ENCODE results near the gene ISOC1. TPM values are rescaled to one million over a fixed set of nuclear protein-coding genes. Genes with fewer than 3 reads are reported as not detected.

ISOC1 gene
- total and polyA plus RNA-seq, 2 of the 13 experiments (the other 11 are each of a cell fraction or from before 2014, with no cell fraction given), result 25.7 to 51.3 TPM

- POLR2A ChIA-PET, result no interaction called here
- TF ChIP-seq FIP1L1 (IDR thresholded peaks at IDR 0.05; ENCODE audit: borderline replicate concordance, insufficient read depth, low read depth, low read length), result no peak
- TF ChIP-seq, protein P1, sequence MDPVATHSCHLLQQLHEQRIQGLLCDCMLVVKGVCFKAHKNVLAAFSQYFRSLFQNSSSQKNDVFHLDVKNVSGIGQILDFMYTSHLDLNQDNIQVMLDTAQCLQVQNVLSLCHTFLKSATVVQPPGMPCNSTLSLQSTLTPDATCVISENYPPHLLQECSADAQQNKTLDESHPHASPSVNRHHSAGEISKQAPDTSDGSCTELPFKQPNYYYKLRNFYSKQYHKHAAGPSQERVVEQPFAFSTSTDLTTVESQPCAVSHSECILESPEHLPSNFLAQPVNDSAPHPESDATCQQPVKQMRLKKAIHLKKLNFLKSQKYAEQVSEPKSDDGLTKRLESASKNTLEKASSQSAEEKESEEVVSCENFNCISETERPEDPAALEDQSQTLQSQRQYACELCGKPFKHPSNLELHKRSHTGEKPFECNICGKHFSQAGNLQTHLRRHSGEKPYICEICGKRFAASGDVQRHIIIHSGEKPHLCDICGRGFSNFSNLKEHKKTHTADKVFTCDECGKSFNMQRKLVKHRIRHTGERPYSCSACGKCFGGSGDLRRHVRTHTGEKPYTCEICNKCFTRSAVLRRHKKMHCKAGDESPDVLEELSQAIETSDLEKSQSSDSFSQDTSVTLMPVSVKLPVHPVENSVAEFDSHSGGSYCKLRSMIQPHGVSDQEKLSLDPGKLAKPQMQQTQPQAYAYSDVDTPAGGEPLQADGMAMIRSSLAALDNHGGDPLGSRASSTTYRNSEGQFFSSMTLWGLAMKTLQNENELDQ (CRISPR knock-in tag; IDR thresholded peaks at IDR 0.05; ENCODE audit: borderline replicate concordance), result no peak
- TF ChIP-seq STAG1 (CRISPR knock-in tag; IDR thresholded peaks at IDR 0.05), result no peak
- TF ChIP-seq, protein P2, sequence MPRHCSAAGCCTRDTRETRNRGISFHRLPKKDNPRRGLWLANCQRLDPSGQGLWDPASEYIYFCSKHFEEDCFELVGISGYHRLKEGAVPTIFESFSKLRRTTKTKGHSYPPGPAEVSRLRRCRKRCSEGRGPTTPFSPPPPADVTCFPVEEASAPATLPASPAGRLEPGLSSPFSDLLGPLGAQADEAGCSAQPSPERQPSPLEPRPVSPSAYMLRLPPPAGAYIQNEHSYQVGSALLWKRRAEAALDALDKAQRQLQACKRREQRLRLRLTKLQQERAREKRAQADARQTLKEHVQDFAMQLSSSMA (CRISPR knock-in tag; IDR thresholded peaks at IDR 0.05), result no peak
- TF ChIP-seq, protein P3, sequence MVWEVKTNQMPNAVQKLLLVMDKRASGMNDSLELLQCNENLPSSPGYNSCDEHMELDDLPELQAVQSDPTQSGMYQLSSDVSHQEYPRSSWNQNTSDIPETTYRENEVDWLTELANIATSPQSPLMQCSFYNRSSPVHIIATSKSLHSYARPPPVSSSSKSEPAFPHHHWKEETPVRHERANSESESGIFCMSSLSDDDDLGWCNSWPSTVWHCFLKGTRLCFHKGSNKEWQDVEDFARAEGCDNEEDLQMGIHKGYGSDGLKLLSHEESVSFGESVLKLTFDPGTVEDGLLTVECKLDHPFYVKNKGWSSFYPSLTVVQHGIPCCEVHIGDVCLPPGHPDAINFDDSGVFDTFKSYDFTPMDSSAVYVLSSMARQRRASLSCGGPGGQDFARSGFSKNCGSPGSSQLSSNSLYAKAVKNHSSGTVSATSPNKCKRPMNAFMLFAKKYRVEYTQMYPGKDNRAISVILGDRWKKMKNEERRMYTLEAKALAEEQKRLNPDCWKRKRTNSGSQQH (CRISPR knock-in tag; IDR thresholded peaks at IDR 0.05; ENCODE audit: low read depth), result no peak
- no peak for TF ChIP-seq ZNF737 (CRISPR knock-in tag; IDR thresholded peaks at IDR 0.05; ENCODE audit: borderline replicate concordance)
- TF ChIP-seq ZBTB33 (CRISPR knock-in tag; IDR thresholded peaks at IDR 0.05), result no peak
- TF ChIP-seq RAD21 (CRISPR knock-in tag; IDR thresholded peaks at IDR 0.05), result no peak
- TF ChIP-seq ZUFSP (CRISPR knock-in tag; IDR thresholded peaks at IDR 0.05; ENCODE audit: borderline replicate concordance), result no peak
- TF ChIP-seq ZSCAN20 (CRISPR knock-in tag; IDR thresholded peaks at IDR 0.05; ENCODE audit: borderline replicate concordance), result no peak
- no peak for TF ChIP-seq KDM2A (CRISPR knock-in tag; IDR thresholded peaks at IDR 0.05; ENCODE audit: borderline replicate concordance, low read depth)
- no peak for TF ChIP-seq ZNF674 (CRISPR knock-in tag; IDR thresholded peaks at IDR 0.05; ENCODE audit: low read depth)
- TF ChIP-seq SNRNP70 (IDR thresholded peaks at IDR 0.05; ENCODE audit: low read depth, low read length), result no peak
- TF ChIP-seq, protein P4, sequence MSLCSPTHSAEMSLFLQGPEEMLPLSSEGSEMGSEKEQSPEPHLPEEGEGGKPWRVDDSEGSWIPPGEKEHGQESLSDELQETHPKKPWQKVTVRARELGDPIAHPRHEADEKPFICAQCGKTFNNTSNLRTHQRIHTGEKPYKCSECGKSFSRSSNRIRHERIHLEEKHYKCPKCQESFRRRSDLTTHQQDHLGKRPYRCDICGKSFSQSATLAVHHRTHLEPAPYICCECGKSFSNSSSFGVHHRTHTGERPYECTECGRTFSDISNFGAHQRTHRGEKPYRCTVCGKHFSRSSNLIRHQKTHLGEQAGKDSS (CRISPR knock-in tag; IDR thresholded peaks at IDR 0.05; ENCODE audit: borderline replicate concordance, low read depth), result no peak
- no peaks in the 10 kb centered on the region for H3K79me2 ChIP-seq (ENCODE audit: insufficient read depth, low read length)
- H3K27me3 ChIP-seq (ENCODE audit: control insufficient read depth in 1 of 2, insufficient read depth in 2 of 2, low read length in 2 of 2), result no peaks in the 10 kb centered on the region
- intact Hi-C loops (cut with micrococcal nuclease; ENCODE audit: unreplicated experiment), result no loop called here
- no peak for FAIRE-seq
- H3K4me2 ChIP-seq (ENCODE audit: low read depth, low read length), result no peak overlapping the region
- in situ Hi-C loops (cut with HindIII; ENCODE audit: extremely low pct_ligation_motif_present, low pct_unique_long_range_greater_than_20kb), result no loop called here
- H3K9ac ChIP-seq (ENCODE audit: insufficient read depth, low read depth, low read length), result no peak overlapping the region
- H3K36me3 ChIP-seq (replicated peaks in 1 of 2; ENCODE audit: control insufficient read depth in 1 of 2, insufficient read depth in 2 of 2, low read length in 2 of 2), result no peaks in the 10 kb centered on the region
- no peaks in the 10 kb centered on the region for H3K9me3 ChIP-seq (ENCODE audit: low read length)
- no peak for DNase-seq (ENCODE audit: low spot score)
- ATAC-seq, result no peak
- H2AFZ ChIP-seq (ENCODE audit: low read length), result no peak overlapping the region
- no peak overlapping the region for H3K4me3 ChIP-seq (replicated peaks in 1 of 3; ENCODE audit: insufficient read depth in 1 of 3, low read depth in 2 of 3, low read length in 3 of 3)
- no peak overlapping the region for H3K27ac ChIP-seq (ENCODE audit: extremely low read length, insufficient read depth, low read length)
- BruUV-seq (replicated peaks), result no TSS peak
- CTCF ChIA-PET (ENCODE audit: low intra/inter-chr PET ratio, low total read pairs), result no interaction called here
- no peaks in the 10 kb centered on the region for H4K20me1 ChIP-seq (ENCODE audit: insufficient read depth, low read length)
- H3K4me1 ChIP-seq (ENCODE audit: insufficient read depth, low read length), result no peaks in the 10 kb centered on the region
- 3% methylated on average over 3 of the region's 3 CpGs for WGBS (ENCODE audit: low lambda C conversion rate)
Observed at GRCh38 chr5:129073111-129073510, 21.4 kb upstream of the ISOC1 start.
